Sciatic nerve (tissue), 2 donors: ENCODE data around the gene KCNAB1. TPM values are rescaled to one million over a fixed set of nuclear protein-coding genes. Genes with fewer than 3 reads are reported as not detected.

Experiments
- ATAC-seq: fragments of 200-7000 bp; cut with Tn5 transposase; one replicate; pipeline ENCODE4 v1.9.1; 2020; ENCODE audit warnings: mild to moderate bottlenecking, moderate library complexity
- DNase-seq: peaks from one replicate; pipeline ENCODE4 v3.0.0-alpha.2; 2020; ENCODE audit warnings: low spot score
- intact Hi-C: fragments of 100-400 bp; cut with DNase I; formaldehyde crosslinking; loops from one replicate; pipeline ENCODE4 v1.14.2; 2022
- total RNA-seq: library from RNA; stranded (reverse); fragmentation: NEBNext Ultra II Directional; extraction: Animal tissue kit (Norgen Biotek cat#: 25700); gene quantifications from one replicate; pipeline ENCODE4 v1.2.1, GENCODE V29; 2021
- donor health status: DM: no; HTN: no; CAD: no.
- donor health status: DM: no; HTN: no; CAD: no.

Gene KCNAB1
- total RNA-seq, 1 donor from 2014 or later = 6.2 TPM

- ATAC-seq = no peak
- intact Hi-C loops = no loop called here
- DNase-seq = no peak
Measured at GRCh38 chr3:156455839-156456238, 335.5 kb downstream of the KCNAB1 start.

DNA sequence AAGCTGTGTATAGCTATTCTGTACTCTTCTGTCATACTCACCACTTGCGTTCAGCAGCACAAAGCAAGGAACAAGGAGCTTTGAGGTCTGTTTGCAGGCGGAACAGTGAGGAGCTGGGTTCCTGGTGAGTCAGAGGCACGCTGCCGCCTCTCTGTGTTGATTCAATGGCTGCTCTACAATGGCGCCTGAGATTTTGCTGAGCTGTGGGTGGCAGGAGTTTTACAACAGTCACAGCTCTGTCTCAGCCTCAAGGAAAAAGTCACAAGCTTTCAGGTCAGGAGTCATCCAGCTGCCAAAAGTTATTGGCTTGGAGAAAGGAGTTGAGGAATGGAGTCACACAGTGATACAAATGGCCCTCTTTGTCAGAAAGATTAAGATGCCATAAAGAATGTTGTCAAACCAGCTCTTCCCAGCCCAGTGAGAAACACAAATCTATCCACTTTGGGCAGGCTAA is 336.4 kb downstream of the KCNAB1 start:
- intact Hi-C loops = no loop called here
- peak; percentile 76 for ATAC-seq
- no peak for DNase-seq

- ATAC-seq (no peak), DNase-seq (no peak)
- intact Hi-C loops = no loop called here
Measured at GRCh38 chr3:156459434-156459833, 339.1 kb downstream of the KCNAB1 start.

DNA sequence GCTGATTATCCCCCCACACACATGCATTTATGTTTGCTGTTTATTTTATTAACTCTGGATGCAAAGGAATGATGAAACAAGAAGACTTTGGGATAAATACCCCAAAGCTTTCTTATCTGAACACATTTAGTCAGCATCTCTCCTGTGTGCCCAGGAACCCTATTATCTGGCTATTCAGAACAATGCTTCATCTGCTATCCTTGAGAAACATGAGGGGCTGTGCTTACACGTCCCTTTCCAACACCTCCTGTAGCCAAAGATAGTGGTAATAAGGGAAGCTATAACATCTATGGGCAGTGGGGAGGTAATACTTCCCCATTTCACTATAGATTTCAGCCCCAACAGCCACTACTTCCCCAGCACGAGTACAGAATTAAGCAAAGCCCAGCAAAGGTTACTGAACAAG is 339.8 kb downstream of the KCNAB1 start:
- intact Hi-C loops = no loop called here
- no peak for DNase-seq
- ATAC-seq = no peak

GRCh38 chr3:156461889-156462288 is 341.5 kb downstream of the KCNAB1 start:
- DNase-seq = no peak
- no peak for ATAC-seq
- intact Hi-C loops = no loop called here

DNA sequence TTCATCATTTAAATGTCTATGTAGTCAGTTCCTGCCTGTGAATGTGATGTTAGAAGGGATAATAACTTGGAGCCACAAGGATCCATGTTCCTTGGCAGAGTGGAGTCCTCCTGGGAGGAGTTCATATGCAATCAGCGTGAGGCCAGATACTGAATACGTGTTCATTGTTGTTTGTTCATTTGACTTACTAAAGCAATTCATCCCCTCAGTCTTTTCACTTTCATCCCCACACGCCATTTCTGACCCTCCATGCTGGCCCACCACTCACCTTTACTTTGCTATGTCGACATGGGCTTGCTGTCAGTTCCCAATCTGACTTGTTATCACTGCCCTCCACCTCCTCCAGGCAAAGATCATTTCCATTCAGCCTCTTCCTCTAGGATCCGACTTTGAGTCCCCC is 342.7 kb downstream of the KCNAB1 start:
- DNase-seq = no peak
- ATAC-seq = no peak
- intact Hi-C loops = no loop called here

GRCh38 chr3:156465194-156465593 is 344.8 kb downstream of the KCNAB1 start:
- no peak for ATAC-seq
- DNase-seq = no peak
- intact Hi-C loops = no loop called here

DNA sequence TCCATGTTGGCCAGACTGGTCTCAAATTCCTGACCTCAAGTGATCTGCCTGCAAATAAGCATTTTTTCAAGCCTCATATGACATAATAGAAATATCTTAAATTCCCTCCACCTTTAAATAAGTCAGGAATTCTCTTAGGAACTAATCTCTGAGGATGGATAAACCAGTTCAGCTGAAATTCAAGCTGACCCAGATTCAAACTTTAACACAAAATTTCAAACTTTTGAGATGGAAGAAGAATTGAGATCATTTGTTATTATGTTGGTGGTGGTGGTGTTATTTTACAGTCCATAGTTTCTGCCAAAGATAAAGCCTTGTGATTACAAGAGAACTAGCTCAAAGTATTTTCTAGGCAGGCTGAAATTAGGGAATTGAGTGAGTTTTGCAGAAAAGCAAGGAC is 349.1 kb downstream of the KCNAB1 start:
- ATAC-seq = no peak
- intact Hi-C loops = no loop called here
- no peak for DNase-seq

DNA sequence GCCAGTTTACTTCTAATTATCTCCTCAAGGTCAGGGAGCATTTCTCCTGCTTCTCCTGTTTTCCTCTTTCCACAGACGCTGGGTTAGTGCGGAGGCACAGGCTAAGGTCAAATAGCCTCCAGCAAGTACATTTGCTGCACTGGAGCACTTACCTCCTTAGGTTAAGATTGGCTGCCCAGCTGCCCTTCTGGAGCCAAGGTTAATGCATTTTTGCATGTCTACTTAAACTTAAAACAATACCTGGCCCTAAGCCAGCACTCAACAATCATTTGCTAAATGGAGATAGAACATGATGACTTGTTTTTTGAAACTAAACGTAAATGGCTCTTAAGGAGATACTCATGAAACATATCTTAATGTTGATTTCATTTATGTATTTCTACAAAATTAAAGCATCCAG is 351.1 kb downstream of the KCNAB1 start:
- ATAC-seq (no peak), DNase-seq (no peak)
- intact Hi-C loops = no loop called here

DNA sequence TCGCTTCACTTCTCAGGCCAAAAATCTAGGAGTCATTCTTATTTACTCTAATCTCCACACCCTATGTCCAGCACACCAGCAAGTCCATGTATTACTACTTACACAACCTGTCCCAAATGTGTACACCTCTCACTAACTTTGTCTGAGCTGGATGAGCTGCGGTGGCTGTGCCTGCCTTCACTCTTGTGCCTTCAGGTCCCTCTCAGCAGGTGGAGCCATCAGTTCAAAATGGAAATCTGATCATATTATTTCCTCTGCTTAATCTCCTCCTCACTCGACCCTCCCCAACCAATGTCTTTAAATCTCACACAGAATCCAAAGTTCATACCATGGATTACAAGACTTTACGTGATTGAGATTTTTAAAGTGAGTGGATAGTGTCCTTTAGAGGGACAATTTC is 351.8 kb downstream of the KCNAB1 start:
- intact Hi-C loops = no loop called here
- no peak for DNase-seq
- peak; percentile 20 for ATAC-seq

DNA sequence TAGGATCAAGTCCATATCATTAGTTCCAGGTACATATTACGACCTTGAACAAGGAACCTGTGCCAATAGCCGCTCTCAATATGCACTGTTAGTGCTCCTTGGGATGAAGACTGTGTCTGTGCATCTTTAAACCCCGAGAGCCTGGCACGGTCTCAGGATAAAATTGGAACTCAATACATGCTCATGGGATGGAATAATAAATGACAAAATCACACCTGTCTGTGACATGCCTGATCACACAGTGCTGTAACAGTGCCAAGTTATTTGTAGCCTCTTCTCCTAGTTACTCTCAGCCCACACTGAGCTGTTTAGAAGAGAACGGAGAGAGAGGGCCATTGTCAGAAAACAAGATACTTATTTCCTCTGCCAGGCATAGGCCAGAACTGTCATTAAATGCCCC is 352.3 kb downstream of the KCNAB1 start:
- ATAC-seq (no peak), DNase-seq (no peak)
- intact Hi-C loops = no loop called here

GRCh38 chr3:156473341-156473740 is 353.0 kb downstream of the KCNAB1 start:
- ATAC-seq = no peak
- no peak for DNase-seq
- intact Hi-C loops = no loop called here

DNA sequence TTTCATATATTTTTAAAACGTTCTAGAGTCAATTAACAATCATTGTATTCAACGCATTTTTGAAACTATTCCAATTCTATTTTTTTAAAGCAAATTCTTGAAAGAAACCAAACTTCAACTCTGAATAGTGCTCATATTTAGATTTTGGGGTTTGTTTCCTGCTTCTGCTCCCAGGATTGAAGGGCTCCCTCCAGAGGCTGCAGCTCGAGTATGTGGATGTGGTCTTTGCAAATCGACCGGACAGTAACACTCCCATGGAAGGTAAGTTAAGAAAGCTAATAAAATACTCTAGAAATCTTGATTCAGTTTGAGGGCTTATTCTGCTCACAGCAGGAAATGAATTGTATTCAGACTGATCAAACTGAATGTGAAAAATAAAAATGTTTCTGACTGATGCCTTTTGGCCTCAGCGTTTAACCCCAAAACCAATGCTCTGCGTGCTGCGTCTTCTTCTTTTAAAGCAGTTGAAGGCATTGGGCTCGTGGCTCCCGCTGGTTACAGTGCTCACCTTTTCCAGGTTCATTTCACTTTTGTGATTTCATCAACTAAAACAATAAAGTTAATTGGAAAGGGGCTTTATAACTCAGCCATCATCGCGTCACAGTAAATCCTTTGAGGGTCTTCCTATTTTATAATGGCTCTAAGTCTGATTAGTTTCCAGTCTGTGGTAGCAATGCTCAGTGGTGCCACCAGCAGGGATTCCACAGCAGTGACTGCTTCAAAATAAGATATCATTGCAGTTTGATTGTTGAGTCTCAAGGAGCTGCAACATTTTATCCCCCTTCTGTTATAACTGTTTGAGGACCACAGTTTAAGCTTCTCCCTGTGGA is 354.4 kb downstream of the KCNAB1 start:
- ATAC-seq = peak; percentile 74
- intact Hi-C loops = no loop called here
- DNase-seq = no peak

DNA sequence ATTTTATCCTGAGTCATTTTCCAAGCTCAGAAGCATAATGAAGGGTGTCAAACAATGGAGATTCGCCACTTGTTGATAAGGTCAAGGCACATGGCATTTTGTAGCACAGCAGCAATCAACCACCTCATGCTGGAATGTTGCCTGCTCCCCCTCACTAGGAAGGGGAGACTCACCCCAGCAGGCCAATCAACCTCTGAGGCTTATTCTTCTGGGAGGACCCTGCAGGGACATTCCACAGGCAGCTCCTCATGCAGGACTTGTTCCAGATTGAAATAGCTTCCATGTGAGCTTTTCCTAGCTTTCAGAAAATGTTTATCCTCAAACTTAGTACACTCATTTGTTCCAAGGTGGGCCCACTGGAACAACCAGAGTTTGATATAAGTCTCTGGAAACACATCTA is 356.9 kb downstream of the KCNAB1 start:
- ATAC-seq (no peak), DNase-seq (no peak)
- intact Hi-C loops = no loop called here

- ATAC-seq (no peak), DNase-seq (no peak)
- intact Hi-C loops = no loop called here
Measured at GRCh38 chr3:156478891-156479290, 358.5 kb downstream of the KCNAB1 start.

DNA sequence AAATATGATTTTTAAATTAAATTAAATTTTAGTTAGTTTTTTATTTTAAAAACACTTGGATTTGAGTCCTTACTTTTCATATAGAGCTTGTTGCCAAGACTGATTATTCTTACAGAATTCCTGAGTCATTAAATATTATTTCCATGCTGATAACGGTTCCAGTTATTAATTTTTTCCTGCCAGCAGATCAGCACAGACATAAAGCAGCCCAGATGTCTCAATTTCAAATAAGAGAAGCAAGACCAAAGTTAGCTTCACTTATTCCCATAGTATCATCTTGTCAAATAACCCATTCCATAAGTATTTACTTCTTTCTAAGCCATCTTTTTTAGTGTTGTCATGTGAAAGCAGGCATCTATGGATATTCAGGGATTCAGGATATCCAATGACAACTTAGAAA is 359.2 kb downstream of the KCNAB1 start:
- ATAC-seq = no peak
- intact Hi-C loops = no loop called here
- no peak for DNase-seq

DNA sequence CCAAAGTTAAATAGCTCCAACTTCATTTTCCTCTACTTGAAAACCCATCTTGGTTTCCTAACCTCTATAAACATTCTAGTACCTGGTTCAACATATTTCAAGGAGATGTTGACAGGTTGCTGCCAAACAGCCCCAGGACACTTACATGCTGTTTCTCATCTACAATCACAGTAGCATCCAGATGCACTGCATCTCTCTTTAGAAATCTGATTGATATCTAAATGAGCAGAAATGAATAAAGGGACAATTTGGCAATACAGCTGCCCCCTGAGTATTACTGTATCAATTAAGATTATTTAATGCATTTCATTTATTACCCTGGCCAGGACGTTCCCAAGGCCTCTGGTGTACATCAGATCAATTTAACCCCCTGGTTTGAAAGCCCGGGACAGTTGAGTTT is 360.6 kb downstream of the KCNAB1 start:
- intact Hi-C loops = no loop called here
- DNase-seq (no peak), ATAC-seq (no peak)

- DNase-seq = no peak
- intact Hi-C loops = no loop called here
- ATAC-seq = no peak
Measured at GRCh38 chr3:156483002-156483401, 362.6 kb downstream of the KCNAB1 start.

- intact Hi-C loops = no loop called here
- DNase-seq (no peak), ATAC-seq (peak; percentile 71)
Measured at GRCh38 chr3:156483426-156483825, 363.0 kb downstream of the KCNAB1 start.

GRCh38 chr3:156483961-156484787 is 363.8 kb downstream of the KCNAB1 start:
- DNase-seq = no peak
- intact Hi-C loops = no loop called here
- peak; percentile 78 for ATAC-seq
